ENCODE measurements around the gene C5orf15. TPM values are rescaled to one million over a fixed set of nuclear protein-coding genes. Genes with fewer than 3 reads are reported as not detected.
A peak's percentile ranks its signal among the peaks of the same experiment; 100 is the strongest.

The C5orf15 gene
- total and polyA plus RNA-seq, 9 of the 15 experiments (the other 6 are each of a cell fraction or from before 2014, with no cell fraction given): 23.3 to 50.7 (median 35.5) TPM

- TF ChIP-seq CHD7 (IDR thresholded peaks at IDR 0.05; ENCODE audit: low read depth, low read length) (no peak), HDAC6 (IDR thresholded peaks at IDR 0.05; ENCODE audit: low read depth, low read length) (no peak), CREBBP (IDR thresholded peaks at IDR 0.05; ENCODE audit: low read depth, low read length) (no peak), ZSCAN29 (IDR thresholded peaks at IDR 0.05) (no peak), ZBTB12 (CRISPR knock-in tag; IDR thresholded peaks at IDR 0.05) (peak; percentile 62; the same call in 1 of the 2 replicates), MBD2 (IDR thresholded peaks at IDR 0.05; ENCODE audit: borderline replicate concordance, low read depth) (peak; percentile 79), NFE2L1 (tag; IDR thresholded peaks at IDR 0.05; ENCODE audit: borderline replicate concordance, low read depth) (no peak), PATZ1 (CRISPR knock-in tag; IDR thresholded peaks at IDR 0.05; ENCODE audit: borderline replicate concordance) (no peak), ILF3 (IDR thresholded peaks at IDR 0.05; ENCODE audit: borderline replicate concordance) (no peak), SP2 (IDR thresholded peaks at IDR 0.05; ENCODE audit: extremely low read depth, low read depth, low read length, poor library complexity, severe bottlenecking) (no peak), NR2F6 (CRISPR knock-in tag; IDR thresholded peaks at IDR 0.05) (no peak)
These were observed 35.8 kb downstream of the C5orf15 start (continued) for GRCh38 chr5:133932441-133933168.

Data from K562 (cell line).